Loucy (cell line): ENCODE results near the gene IGFN1.

Experiments
- EZH2phosphoT487 ChIP-seq: fragments of 200-600 bp; IDR thresholded peaks from 2 replicates; pipeline ENCODE4 v1.6.1; 2018; ENCODE audit warnings: antibody characterized with exemption, mild to moderate bottlenecking, moderate library complexity, borderline replicate concordance
- TF ChIP-seq, protein P1 (sequence below): fragments of 200-600 bp; sonication (generic); conservative IDR thresholded peaks from 2 replicates; pipeline ENCODE4 v1.5.1; 2014; ENCODE audit warnings: mild to moderate bottlenecking, antibody characterized with exemption, low read length

DNA sequence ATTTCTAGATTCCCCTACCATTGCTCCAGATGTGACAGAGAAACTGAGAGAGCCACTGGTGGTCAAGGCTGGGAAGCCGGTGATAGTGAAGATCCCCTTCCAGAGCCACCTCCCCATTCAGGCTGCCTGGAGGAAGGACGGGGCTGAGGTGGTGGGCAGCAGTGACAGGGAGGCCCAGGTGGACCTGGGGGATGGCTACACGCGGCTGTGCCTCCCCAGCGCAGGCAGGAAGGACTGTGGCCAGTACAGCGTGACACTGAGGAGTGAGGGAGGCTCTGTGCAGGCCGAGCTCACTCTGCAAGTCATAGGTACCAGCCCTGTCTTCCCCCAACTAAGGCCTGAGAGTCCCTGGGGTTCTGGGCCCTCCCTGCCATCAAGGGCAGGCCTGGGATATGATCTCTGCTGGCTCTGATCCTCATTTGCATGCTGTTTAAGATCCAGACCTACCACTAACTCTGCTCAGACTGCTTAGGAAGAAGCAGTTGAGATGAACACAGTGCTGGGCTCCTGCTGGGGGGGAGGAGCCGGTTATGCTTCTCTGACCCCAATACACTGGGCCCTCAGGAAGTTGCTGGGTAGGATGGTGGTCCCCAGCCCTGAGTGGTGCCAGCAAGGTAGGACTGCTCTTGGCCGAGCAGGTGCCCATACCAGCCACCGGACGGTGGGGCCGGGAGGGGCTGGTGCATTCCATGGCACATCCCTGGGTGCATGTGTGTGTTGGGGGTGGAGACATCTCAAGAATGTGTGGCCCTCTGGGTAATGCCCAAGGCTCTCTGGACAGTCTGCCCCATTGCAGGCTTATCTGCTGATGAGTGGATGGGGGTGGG is 25.1 kb downstream of the IGFN1 start:
- TF ChIP-seq, protein P1, sequence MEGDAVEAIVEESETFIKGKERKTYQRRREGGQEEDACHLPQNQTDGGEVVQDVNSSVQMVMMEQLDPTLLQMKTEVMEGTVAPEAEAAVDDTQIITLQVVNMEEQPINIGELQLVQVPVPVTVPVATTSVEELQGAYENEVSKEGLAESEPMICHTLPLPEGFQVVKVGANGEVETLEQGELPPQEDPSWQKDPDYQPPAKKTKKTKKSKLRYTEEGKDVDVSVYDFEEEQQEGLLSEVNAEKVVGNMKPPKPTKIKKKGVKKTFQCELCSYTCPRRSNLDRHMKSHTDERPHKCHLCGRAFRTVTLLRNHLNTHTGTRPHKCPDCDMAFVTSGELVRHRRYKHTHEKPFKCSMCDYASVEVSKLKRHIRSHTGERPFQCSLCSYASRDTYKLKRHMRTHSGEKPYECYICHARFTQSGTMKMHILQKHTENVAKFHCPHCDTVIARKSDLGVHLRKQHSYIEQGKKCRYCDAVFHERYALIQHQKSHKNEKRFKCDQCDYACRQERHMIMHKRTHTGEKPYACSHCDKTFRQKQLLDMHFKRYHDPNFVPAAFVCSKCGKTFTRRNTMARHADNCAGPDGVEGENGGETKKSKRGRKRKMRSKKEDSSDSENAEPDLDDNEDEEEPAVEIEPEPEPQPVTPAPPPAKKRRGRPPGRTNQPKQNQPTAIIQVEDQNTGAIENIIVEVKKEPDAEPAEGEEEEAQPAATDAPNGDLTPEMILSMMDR, result no peak
- no peak for TF ChIP-seq EZH2phosphoT487
